ENCODE data around the gene GNB5. TPM values are rescaled to one million over a fixed set of nuclear protein-coding genes. Genes with fewer than 3 reads are reported as not detected.

Gene GNB5
- total and polyA plus RNA-seq, 2 of the 13 experiments (the other 11 are each of a cell fraction or from before 2014, with no cell fraction given) = 13.7 to 14.4 TPM

- no peak for TF ChIP-seq RNF219 (CRISPR knock-in tag; IDR thresholded peaks at IDR 0.05)
- no peak for TF ChIP-seq AHR (CRISPR knock-in tag; IDR thresholded peaks at IDR 0.05)
- TF ChIP-seq ZNF749 (CRISPR knock-in tag; IDR thresholded peaks at IDR 0.05; ENCODE audit: borderline replicate concordance) = no peak
- no peak for TF ChIP-seq ZMAT5 (CRISPR knock-in tag; IDR thresholded peaks at IDR 0.05; ENCODE audit: borderline replicate concordance, low read depth)
- TF ChIP-seq POGK (CRISPR knock-in tag; conservative IDR thresholded peaks at IDR 0.05) = no peak
- no peak for TF ChIP-seq JUNB (CRISPR knock-in tag; IDR thresholded peaks at IDR 0.05; ENCODE audit: borderline replicate concordance)
- TF ChIP-seq ZNF780A (CRISPR knock-in tag; IDR thresholded peaks at IDR 0.05) = no peak
Measured at GRCh38 chr15:52134502-52135144, 56.6 kb downstream of the GNB5 start (continued).

Data from HepG2 (cell line).